Ovary (tissue), 3 donors: ENCODE data around the gene PRKCI.

ENCODE experiments used
- EP300 ChIP-seq: sonication (generic); formaldehyde crosslinking; IDR thresholded peaks from one replicate; pipeline ENCODE4 v1.6.1; 2017; ENCODE audit warnings: antibody characterized with exemption
- TF ChIP-seq, protein P1 (sequence below), 3 donors: fragments of 450-650 bp in 2 of 3; fragments of 200-600 bp in 1 of 3; IDR thresholded peaks; one replicate each; pipeline versions ENCODE4 v1.5.1 to v1.8.0; 2016 to 2022; ENCODE audit warnings: antibody characterized with exemption in 3 of 3, mild to moderate bottlenecking in 1 of 3
- donor health status: DM: no; HTN: no; CAD: no.

DNA sequence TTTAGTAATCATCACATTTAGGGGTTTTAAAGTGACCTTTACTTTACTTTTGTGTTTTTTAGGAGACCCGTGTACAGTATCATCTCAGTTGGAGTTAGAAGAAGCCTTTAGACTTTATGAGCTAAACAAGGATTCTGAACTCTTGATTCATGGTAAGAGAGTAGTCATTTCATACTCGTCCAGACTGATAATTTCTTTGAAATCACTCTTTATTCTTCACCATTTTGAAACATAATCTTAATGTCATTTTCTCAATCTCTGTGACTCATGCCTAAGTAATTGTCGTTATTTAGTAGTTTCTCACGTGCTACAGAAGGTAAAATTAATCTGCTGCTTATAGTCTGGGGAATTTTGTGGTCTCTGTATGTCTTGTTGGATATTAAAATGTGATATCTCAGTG, 37.7 kb downstream of the PRKCI start:
- TF ChIP-seq, protein P1, sequence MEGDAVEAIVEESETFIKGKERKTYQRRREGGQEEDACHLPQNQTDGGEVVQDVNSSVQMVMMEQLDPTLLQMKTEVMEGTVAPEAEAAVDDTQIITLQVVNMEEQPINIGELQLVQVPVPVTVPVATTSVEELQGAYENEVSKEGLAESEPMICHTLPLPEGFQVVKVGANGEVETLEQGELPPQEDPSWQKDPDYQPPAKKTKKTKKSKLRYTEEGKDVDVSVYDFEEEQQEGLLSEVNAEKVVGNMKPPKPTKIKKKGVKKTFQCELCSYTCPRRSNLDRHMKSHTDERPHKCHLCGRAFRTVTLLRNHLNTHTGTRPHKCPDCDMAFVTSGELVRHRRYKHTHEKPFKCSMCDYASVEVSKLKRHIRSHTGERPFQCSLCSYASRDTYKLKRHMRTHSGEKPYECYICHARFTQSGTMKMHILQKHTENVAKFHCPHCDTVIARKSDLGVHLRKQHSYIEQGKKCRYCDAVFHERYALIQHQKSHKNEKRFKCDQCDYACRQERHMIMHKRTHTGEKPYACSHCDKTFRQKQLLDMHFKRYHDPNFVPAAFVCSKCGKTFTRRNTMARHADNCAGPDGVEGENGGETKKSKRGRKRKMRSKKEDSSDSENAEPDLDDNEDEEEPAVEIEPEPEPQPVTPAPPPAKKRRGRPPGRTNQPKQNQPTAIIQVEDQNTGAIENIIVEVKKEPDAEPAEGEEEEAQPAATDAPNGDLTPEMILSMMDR (IDR thresholded peaks at IDR 0.05): no peak
- TF ChIP-seq EP300: no peak
